Epithelial cell of esophagus (primary cell): ENCODE data around the gene FARP1.

Experiments used
- DNase-seq: peaks from one replicate; pipeline ENCODE4 v3.0.0; 2010; ENCODE audit warnings: low read depth
- H3K4me3 ChIP-seq: 2 replicates; pipeline ENCODE4 v1.5.1; 2011; ENCODE audit warnings: mild to moderate bottlenecking, low read length, control low read depth
- TF ChIP-seq, protein P1 (sequence below): IDR thresholded peaks from 2 replicates; pipeline ENCODE4 v1.5.1; 2011; ENCODE audit warnings: low read depth, mild to moderate bottlenecking, low read length, control low read depth, inconsistent platforms; ENCODE audit not compliant: insufficient read depth; ENCODE audit errors: missing control alignments

Gene FARP1

GRCh38 chr13:98449273-98449672 is 306.4 kb downstream of the FARP1 start:
- H3K4me3 ChIP-seq, result no peak overlapping the region
- no peak for DNase-seq
- TF ChIP-seq, protein P1, sequence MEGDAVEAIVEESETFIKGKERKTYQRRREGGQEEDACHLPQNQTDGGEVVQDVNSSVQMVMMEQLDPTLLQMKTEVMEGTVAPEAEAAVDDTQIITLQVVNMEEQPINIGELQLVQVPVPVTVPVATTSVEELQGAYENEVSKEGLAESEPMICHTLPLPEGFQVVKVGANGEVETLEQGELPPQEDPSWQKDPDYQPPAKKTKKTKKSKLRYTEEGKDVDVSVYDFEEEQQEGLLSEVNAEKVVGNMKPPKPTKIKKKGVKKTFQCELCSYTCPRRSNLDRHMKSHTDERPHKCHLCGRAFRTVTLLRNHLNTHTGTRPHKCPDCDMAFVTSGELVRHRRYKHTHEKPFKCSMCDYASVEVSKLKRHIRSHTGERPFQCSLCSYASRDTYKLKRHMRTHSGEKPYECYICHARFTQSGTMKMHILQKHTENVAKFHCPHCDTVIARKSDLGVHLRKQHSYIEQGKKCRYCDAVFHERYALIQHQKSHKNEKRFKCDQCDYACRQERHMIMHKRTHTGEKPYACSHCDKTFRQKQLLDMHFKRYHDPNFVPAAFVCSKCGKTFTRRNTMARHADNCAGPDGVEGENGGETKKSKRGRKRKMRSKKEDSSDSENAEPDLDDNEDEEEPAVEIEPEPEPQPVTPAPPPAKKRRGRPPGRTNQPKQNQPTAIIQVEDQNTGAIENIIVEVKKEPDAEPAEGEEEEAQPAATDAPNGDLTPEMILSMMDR, result no peak

GRCh38 chr13:98450026-98450425 is 307.1 kb downstream of the FARP1 start:
- no peak for DNase-seq
- H3K4me3 ChIP-seq, result no peak overlapping the region
- TF ChIP-seq, protein P1, result no peak

GRCh38 chr13:98450539-98451111 is 307.7 kb downstream of the FARP1 start:
- TF ChIP-seq, protein P1, result no peak
- DNase-seq, result no peak
- no peak overlapping the region for H3K4me3 ChIP-seq

- H3K4me3 ChIP-seq, result no peak overlapping the region
- TF ChIP-seq, protein P1, result no peak
- no peak for DNase-seq
Observed at GRCh38 chr13:98451676-98452470, 309.0 kb downstream of the FARP1 start.

- TF ChIP-seq, protein P1, result no peak
- no peak overlapping the region for H3K4me3 ChIP-seq
- DNase-seq, result no peak
Observed at GRCh38 chr13:98452851-98453843, 310.3 kb downstream of the FARP1 start.

- peak; percentile 54 for DNase-seq
- TF ChIP-seq, protein P1, result no peak
- no peak overlapping the region for H3K4me3 ChIP-seq
Observed at GRCh38 chr13:98454389-98454881, 311.5 kb downstream of the FARP1 start.
